Caco-2 (cell line): Measurements from ENCODE around the gene CRISPLD2. TPM values are rescaled to one million over a fixed set of nuclear protein-coding genes. Genes with fewer than 3 reads are reported as not detected.

ENCODE experiments used
- BruUV-seq: library from RNA; stranded (reverse); fragments of 400-500 nt; replicated peaks from 2 replicates; lab custom pipeline; 2021; lab: Mats Ljungman, UMichigan
- CTCF ChIA-PET: fragments of 300-600 bp; sonication (Branson Sonifier 250); formaldehyde crosslinking; loops from one replicate; lab custom pipeline; 2022; ENCODE audit warnings: antibody characterized with exemption; lab: Charles Lee
- POLR2A ChIA-PET: fragments of 300-600 bp; sonication (Branson Sonifier 250); formaldehyde crosslinking; loops from one replicate; lab custom pipeline; 2022; ENCODE audit warnings: antibody characterized with exemption; lab: Charles Lee
- DNase-seq, 2 experiments: peaks; one replicate each; pipeline versions ENCODE4 v3.0.0 to v3.0.0-alpha.2; 2020 to 2022
- H3K27me3 ChIP-seq: replicated peaks from 2 replicates; pipeline ENCODE4 v1.6.0; 2011; ENCODE audit warnings: low read length; ENCODE audit not compliant: control insufficient read depth, insufficient read depth
- H3K36me3 ChIP-seq: 2 replicates; pipeline ENCODE4 v1.5.1; 2011; ENCODE audit warnings: low read length; ENCODE audit not compliant: control insufficient read depth, insufficient read depth
- H3K4me1 ChIP-seq: fragments of 250-450 bp; sonication (Bioruptor Pico); 2 replicates; pipeline ENCODE4 v1.5.1; 2020; ENCODE audit warnings: mild to moderate bottlenecking
- H3K4me3 ChIP-seq: 2 replicates; pipeline ENCODE4 v1.5.1; 2011; ENCODE audit warnings: low read depth, mild to moderate bottlenecking, control low read depth, low read length
- H3K9me3 ChIP-seq: fragments of 250-450 bp; sonication (Bioruptor Pico); 2 replicates; pipeline ENCODE4 v1.5.1; 2020; ENCODE audit warnings: mild to moderate bottlenecking, moderate library complexity
- H3K27ac Mint-ChIP-seq: one replicate; pipeline ENCODE4 v1.8.0; 2022; ENCODE audit warnings: mixed read lengths; ENCODE audit not compliant: unreplicated experiment
- H3K27me3 Mint-ChIP-seq: one replicate; pipeline ENCODE4 v1.8.0; 2022; ENCODE audit warnings: mixed read lengths; ENCODE audit not compliant: insufficient read depth, unreplicated experiment
- H3K36me3 Mint-ChIP-seq: one replicate; pipeline ENCODE4 v1.8.0; 2022; ENCODE audit warnings: mild to moderate bottlenecking, mixed read lengths; ENCODE audit not compliant: insufficient read depth, unreplicated experiment
- H3K4me1 Mint-ChIP-seq: one replicate; pipeline ENCODE4 v1.8.0; 2022; ENCODE audit warnings: low read depth, mixed read lengths; ENCODE audit not compliant: unreplicated experiment
- H3K4me3 Mint-ChIP-seq: one replicate; pipeline ENCODE4 v1.8.0; 2022; ENCODE audit warnings: mild to moderate bottlenecking, moderate library complexity, mixed read lengths; ENCODE audit not compliant: unreplicated experiment
- H3K9me3 Mint-ChIP-seq: one replicate; pipeline ENCODE4 v1.8.0; 2022; ENCODE audit warnings: mixed read lengths; ENCODE audit not compliant: unreplicated experiment
- intact Hi-C: fragments of 100-400 bp; cut with micrococcal nuclease; formaldehyde crosslinking; loops from one replicate; pipeline ENCODE4 v1.10.0; 2022; ENCODE audit not compliant: unreplicated experiment
- total RNA-seq: library from RNA; stranded (reverse); gene quantifications from 2 replicates; pipeline ENCODE4 v1.2.3, GENCODE V29; 2022
- TF ChIP-seq, protein P1 (sequence below), 2 experiments: fragments of 200-600 bp in 1 of 2; IDR thresholded peaks; 1 replicate in 1 of 2; 2 replicates in 1 of 2; pipeline versions ENCODE4 v1.5.1 to v1.8.0; 2011 to 2022; ENCODE audit warnings: antibody characterized with exemption in 1 of 2, control low read depth in 1 of 2, inconsistent platforms in 1 of 2, low read depth in 1 of 2, low read length in 1 of 2, mild to moderate bottlenecking in 1 of 2, moderate library complexity in 1 of 2; ENCODE audit not compliant: insufficient read depth in 1 of 2, severe bottlenecking in 1 of 2, unreplicated experiment in 1 of 2

CRISPLD2 gene
- total RNA-seq, 1 experiment from 2014 or later, result 4.0 TPM

DNA sequence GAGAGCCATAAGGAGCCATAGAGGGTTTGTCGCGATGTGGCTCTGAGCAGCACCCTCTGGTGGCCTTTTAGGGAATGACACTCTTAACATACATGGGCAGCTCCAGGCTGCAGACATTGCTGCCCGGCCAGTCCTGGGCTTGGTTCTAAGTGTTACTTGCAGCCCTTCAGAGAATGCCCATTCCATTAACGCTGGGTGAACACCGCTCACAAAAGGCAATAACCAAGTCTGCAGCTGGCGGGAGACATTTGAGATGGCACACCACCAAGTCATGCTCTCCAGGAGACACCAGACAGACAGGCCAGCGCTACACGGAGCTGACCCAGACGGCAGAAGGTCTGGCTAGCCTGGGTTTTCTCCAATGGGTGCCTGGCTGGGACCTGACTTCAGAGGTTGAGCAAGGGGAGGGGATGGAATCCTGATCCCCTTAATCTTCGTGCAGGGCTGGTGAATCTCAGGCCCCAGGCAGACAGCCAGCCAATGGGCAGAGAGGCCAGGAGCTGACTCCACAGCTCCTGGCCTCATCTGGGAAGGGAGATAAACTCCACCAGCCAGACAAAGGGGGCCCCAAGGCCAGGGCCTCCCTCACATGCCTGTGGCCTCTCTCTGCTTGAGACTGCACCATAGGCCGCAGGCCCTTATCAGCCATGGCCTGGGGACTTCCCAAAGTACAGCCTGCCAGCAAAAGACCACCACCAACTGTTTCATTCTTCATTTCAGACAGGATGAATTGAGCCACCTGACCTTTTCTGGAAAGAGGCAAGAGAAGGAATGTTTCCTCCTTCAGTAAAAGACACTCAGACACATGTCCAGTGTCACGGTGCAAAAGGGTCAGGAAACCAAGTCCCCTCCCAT lies 132.8 kb downstream of the CRISPLD2 start:
- ChIA-PET CTCF (interaction anchor here (0.5 to 3.3 kb wide), 21 partner anchors 8 to 1162 kb away, joined by 3 to 27 read pairs (median 4); partner anchors contain the start of genes ATP2C2 and CRISPLD2), POLR2A (interaction anchor here (0.5 to 0.7 kb wide), 3 partner anchors 26 to 247 kb away, joined by 3 to 13 read pairs (median 3); no protein-coding TSS in a partner anchor)
- TF ChIP-seq, protein P1, sequence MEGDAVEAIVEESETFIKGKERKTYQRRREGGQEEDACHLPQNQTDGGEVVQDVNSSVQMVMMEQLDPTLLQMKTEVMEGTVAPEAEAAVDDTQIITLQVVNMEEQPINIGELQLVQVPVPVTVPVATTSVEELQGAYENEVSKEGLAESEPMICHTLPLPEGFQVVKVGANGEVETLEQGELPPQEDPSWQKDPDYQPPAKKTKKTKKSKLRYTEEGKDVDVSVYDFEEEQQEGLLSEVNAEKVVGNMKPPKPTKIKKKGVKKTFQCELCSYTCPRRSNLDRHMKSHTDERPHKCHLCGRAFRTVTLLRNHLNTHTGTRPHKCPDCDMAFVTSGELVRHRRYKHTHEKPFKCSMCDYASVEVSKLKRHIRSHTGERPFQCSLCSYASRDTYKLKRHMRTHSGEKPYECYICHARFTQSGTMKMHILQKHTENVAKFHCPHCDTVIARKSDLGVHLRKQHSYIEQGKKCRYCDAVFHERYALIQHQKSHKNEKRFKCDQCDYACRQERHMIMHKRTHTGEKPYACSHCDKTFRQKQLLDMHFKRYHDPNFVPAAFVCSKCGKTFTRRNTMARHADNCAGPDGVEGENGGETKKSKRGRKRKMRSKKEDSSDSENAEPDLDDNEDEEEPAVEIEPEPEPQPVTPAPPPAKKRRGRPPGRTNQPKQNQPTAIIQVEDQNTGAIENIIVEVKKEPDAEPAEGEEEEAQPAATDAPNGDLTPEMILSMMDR (IDR thresholded peaks at IDR 0.05; ENCODE audit: insufficient read depth in 1 of 2, low read depth in 1 of 2, low read length in 1 of 2, severe bottlenecking in 1 of 2, unreplicated experiment in 1 of 2), result peak; percentile 95
- Mint-ChIP-seq H3K4me1 (no peaks in the 10 kb centered on the region), H3K27me3 (no peaks in the 10 kb centered on the region), H3K4me3 (no peak overlapping the region), H3K36me3 (no peaks in the 10 kb centered on the region), H3K27ac (no peak overlapping the region), H3K9me3 (no peaks in the 10 kb centered on the region)
- Histone ChIP-seq H3K4me1 (peaks cover 37% of the 10 kb centered on the region), H3K36me3 (no peaks in the 10 kb centered on the region), H3K27me3 (no peaks in the 10 kb centered on the region), H3K4me3 (no peak overlapping the region), H3K9me3 (no peaks in the 10 kb centered on the region)
- peak; percentile 83 to 89 for DNase-seq
- intact Hi-C loops, result loop anchor here (1.0 to 5.0 kb wide), 4 partner anchors 18 to 198 kb away; no protein-coding TSS in a partner anchor
- BruUV-seq, result no TSS peak

DNA sequence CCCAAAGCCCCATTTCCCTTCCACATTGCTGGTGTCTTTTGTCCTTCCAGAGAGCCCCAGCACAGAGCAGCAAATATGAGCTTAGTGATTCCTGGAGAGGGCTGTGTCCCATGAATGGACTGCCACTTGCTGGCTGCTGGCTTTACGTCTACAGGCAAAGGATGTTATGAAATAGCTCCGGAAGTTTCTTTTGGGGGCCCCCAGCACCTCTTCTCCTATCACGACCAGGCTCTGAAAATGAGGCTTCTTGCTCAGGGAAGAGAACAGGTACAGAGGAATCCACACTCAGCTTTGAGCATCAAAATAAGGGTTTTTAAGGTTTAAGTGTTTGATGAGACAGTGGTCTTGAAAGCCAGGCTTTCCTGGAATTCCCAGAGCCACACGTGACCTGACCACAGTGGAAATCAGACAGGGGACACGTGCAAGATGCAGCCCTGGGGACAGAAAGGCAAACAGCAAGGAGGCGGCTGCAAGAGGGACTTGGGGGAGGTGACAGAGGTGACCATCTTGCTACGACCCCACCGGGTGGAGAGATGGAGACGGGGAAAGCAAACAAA lies 133.5 kb downstream of the CRISPLD2 start:
- H3K9me3 ChIP-seq, result no peaks in the 10 kb centered on the region
- Mint-ChIP-seq H3K36me3 (no peaks in the 10 kb centered on the region), H3K9me3 (no peaks in the 10 kb centered on the region), H3K27me3 (no peaks in the 10 kb centered on the region), H3K4me1 (no peaks in the 10 kb centered on the region), H3K27ac (peak overlapping the region; percentile 25), H3K4me3 (no peak overlapping the region)
- intact Hi-C loops, result loop anchor here (5.0 kb wide), 1 partner anchor 41 kb away; no protein-coding TSS in a partner anchor
- no peak for DNase-seq
- CTCF ChIA-PET, result interaction anchor here (0.5 to 3.3 kb wide), 10 partner anchors 10 to 335 kb away, joined by 3 to 27 read pairs (median 10); no protein-coding TSS in a partner anchor
- H3K27me3 ChIP-seq, result no peaks in the 10 kb centered on the region
- no peaks in the 10 kb centered on the region for H3K36me3 ChIP-seq
- no TSS peak for BruUV-seq
- POLR2A ChIA-PET, result interaction anchor here (0.6 kb wide), 2 partner anchors 29 to 133 kb away, joined by 3 read pairs; partner anchors contain the start of gene CRISPLD2
- H3K4me1 ChIP-seq, result peaks cover 31% of the 10 kb centered on the region
- TF ChIP-seq, protein P1 (IDR thresholded peaks at IDR 0.05; ENCODE audit: insufficient read depth in 1 of 2, low read depth in 1 of 2, low read length in 1 of 2, severe bottlenecking in 1 of 2, unreplicated experiment in 1 of 2), result no peak
- H3K4me3 ChIP-seq, result no peak overlapping the region

DNA sequence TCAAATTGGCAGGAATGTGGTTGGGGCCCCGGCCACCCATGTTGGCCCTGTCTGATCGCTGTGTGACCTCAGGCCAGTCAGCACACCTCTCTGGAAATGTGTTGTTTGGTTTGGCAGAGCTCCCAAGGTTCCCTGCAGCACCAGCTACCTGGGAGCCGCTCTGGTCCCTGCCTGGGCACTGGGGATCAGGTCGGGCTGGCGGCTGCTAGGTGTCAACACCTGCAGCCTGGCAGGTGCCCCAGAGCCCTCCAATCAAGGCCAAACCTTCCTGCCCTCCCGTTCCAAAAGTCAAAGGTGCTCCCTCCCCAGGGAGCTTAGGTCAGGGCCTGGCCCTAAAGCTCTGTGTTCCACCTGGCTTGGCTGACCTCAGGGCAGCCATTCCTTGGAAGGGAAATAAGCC lies 135.6 kb downstream of the CRISPLD2 start:
- H3K27me3 Mint-ChIP-seq, result no peaks in the 10 kb centered on the region
- H3K9me3 Mint-ChIP-seq, result no peaks in the 10 kb centered on the region
- H3K4me3 Mint-ChIP-seq, result no peak overlapping the region
- Histone ChIP-seq H3K36me3 (no peaks in the 10 kb centered on the region), H3K4me1 (peaks cover 16% of the 10 kb centered on the region), H3K27me3 (no peaks in the 10 kb centered on the region), H3K4me3 (no peak overlapping the region), H3K9me3 (no peaks in the 10 kb centered on the region)
- H3K27ac Mint-ChIP-seq, result no peak overlapping the region
- DNase-seq, result no peak
- CTCF ChIA-PET, result interaction anchor here (1.9 kb wide), 1 partner anchor 30 kb away, joined by 5 read pairs; no protein-coding TSS in a partner anchor
- H3K36me3 Mint-ChIP-seq, result no peaks in the 10 kb centered on the region
- no TSS peak for BruUV-seq
- no peaks in the 10 kb centered on the region for H3K4me1 Mint-ChIP-seq
- TF ChIP-seq, protein P1 (IDR thresholded peaks at IDR 0.05; ENCODE audit: insufficient read depth in 1 of 2, low read depth in 1 of 2, low read length in 1 of 2, severe bottlenecking in 1 of 2, unreplicated experiment in 1 of 2), result no peak
- POLR2A ChIA-PET, result no interaction called here
- intact Hi-C loops, result no loop called here
